ENCODE results near the gene SEC62. TPM values are rescaled to one million over a fixed set of nuclear protein-coding genes. Genes with fewer than 3 reads are reported as not detected.

The SEC62 gene
- total RNA-seq, 2 experiments from 2014 or later: 64.5 to 176 TPM

GRCh38 chr3:169940470-169941181 is 26.0 kb upstream of the SEC62 start:
- Histone ChIP-seq H3K4me1 (ENCODE audit: insufficient read depth, low read length, poor library complexity, severe bottlenecking) (peaks cover 88% of the 10 kb centered on the region), H3K27ac (ENCODE audit: low read depth, low read length, poor library complexity, severe bottlenecking) (peak overlapping the region; percentile 99), H2AFZ (ENCODE audit: low read length) (peak overlapping the region; percentile 75; the same call in 1 of the 2 replicates), H3K9me2 (ENCODE audit: insufficient read depth, low read length) (no peaks in the 10 kb centered on the region), H4K20me1 (ENCODE audit: insufficient read depth, low read length) (no peaks in the 10 kb centered on the region), H3K79me2 (ENCODE audit: insufficient read depth, low read depth, low read length) (peaks cover 9% of the 10 kb centered on the region; the same call in 1 of the 2 replicates), H3K4me3 (ENCODE audit: low read depth, low read length, poor library complexity, severe bottlenecking) (peak overlapping the region; percentile 58), H3K9me3 (ENCODE audit: low read length) (no peaks in the 10 kb centered on the region), H3K36me3 (ENCODE audit: insufficient read depth, low read length) (no peaks in the 10 kb centered on the region), H3K4me2 (ENCODE audit: low read length) (peak overlapping the region; percentile 79)
- CTCF ChIA-PET (ENCODE audit: unreplicated experiment): interaction anchor here (1.0 kb wide), 1 partner anchor 9 kb away, joined by 3 read pairs; no protein-coding TSS in a partner anchor
- intact Hi-C loops (cut with micrococcal nuclease; ENCODE audit: unreplicated experiment): loop anchor here (1.0 to 10.0 kb wide), 7 partner anchors 8 to 1846 kb away; partner anchors contain the start of genes GOLIM4, SEC62 and SKIL
- POLR2A ChIA-PET: interaction anchor here (1.1 to 24.3 kb wide), 12 partner anchors 8 to 231 kb away, joined by 3 to 559 read pairs (median 13); partner anchors contain the start of gene SEC62
- TF ChIP-seq EZH2phosphoT487 (IDR thresholded peaks at IDR 0.05; ENCODE audit: borderline replicate concordance, low read depth, low read length): no peak
- no peak for TF ChIP-seq CTCF (conservative IDR thresholded peaks at IDR 0.05; ENCODE audit: low read length)
- TSS peak; percentile 92 for BruUV-seq (replicated peaks)
- peak; percentile 99 for DNase-seq (ENCODE audit: low spot score)

GRCh38 chr3:169945313-169945712 is 21.3 kb upstream of the SEC62 start:
- H3K4me3 ChIP-seq (ENCODE audit: low read depth, low read length, poor library complexity, severe bottlenecking): peak overlapping the region; percentile 55
- no TSS peak for BruUV-seq (replicated peaks)

More at GRCh38 chr3:169945313-169945712, 21.3 kb upstream of the SEC62 start:
- H3K27ac ChIP-seq (ENCODE audit: low read depth, low read length, poor library complexity, severe bottlenecking): peak overlapping the region; percentile 99
- CTCF ChIA-PET (ENCODE audit: unreplicated experiment): no interaction called here
- peak overlapping the region; percentile 76 for H3K4me2 ChIP-seq (ENCODE audit: low read length)
- no peaks in the 10 kb centered on the region for H3K36me3 ChIP-seq (ENCODE audit: insufficient read depth, low read length)
- H3K9me2 ChIP-seq (ENCODE audit: insufficient read depth, low read length): no peaks in the 10 kb centered on the region
- intact Hi-C loops (cut with micrococcal nuclease; ENCODE audit: unreplicated experiment): loop anchor here (1.0 to 10.0 kb wide), 3 partner anchors 22 to 1851 kb away; partner anchors contain the start of gene GOLIM4
- peaks cover 98% of the 10 kb centered on the region for H3K4me1 ChIP-seq (ENCODE audit: insufficient read depth, low read length, poor library complexity, severe bottlenecking)
- H3K79me2 ChIP-seq (ENCODE audit: insufficient read depth, low read depth, low read length): peaks cover 9% of the 10 kb centered on the region; the same call in 1 of the 2 replicates
- peak; percentile 93 for DNase-seq (ENCODE audit: low spot score)
- POLR2A ChIA-PET: interaction anchor here (0.6 to 24.3 kb wide), 5 partner anchors 8 to 108 kb away, joined by 3 to 559 read pairs (median 66); partner anchors contain the start of gene SEC62
- H2AFZ ChIP-seq (ENCODE audit: low read length): peak overlapping the region; percentile 68; the same call in 1 of the 2 replicates
- TF ChIP-seq CTCF (conservative IDR thresholded peaks at IDR 0.05; ENCODE audit: low read length) (0 out of 2 replicates have a peak, but pooled peaks have one; percentile 35), EZH2phosphoT487 (IDR thresholded peaks at IDR 0.05; ENCODE audit: borderline replicate concordance, low read depth, low read length) (no peak)
- no peaks in the 10 kb centered on the region for H3K9me3 ChIP-seq (ENCODE audit: low read length)
- no peaks in the 10 kb centered on the region for H4K20me1 ChIP-seq (ENCODE audit: insufficient read depth, low read length)

All from OCI-LY7 (cell line).